ENCODE measurements around the gene FAM32A.

DNA sequence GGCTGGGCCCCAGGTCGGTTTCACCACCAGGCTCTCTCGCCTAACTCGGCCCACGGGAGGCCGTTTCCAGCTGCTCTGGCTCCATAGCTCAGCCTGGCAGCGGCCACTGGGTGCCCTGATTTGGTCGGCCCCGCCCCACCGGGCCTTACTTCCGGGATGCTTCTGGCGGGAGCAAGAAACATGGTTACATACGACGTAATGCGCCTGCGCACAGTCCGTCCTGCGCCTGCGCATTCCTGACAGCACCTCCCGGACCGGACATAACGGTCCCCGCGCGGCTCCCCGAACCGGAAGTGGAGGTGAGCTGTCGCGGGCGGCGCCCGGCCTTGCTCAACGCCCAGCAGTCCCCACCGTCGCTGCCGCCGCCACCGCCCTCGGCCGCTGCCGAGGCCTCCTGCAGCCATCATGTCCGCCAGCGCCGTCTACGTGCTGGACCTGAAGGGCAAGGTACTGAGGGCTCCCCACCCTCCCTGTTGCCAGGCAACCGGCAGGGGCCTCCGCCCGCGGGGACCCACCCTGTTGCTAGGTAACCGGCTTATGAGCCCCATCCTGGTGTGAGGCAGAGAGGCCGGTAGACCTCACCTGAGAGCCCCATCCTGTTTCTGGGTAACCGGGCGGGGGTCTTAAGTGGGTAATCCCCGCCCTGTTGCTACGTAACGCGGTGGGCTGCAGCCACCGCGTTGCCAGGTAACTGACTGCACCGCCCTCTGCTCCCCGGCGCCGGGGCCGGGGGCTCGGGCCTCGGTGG is 12.6 kb downstream of the FAM32A start, which contains the start of gene AP1M1:
- peak in 1 of 2 experiments; percentile 55; a peak in 1 of 3 replicates for TF ChIP-seq POLR2A (IDR thresholded peaks at IDR 0.05; ENCODE audit: control extremely low read depth in 1 of 2, low read depth in 2 of 2, low read length in 2 of 2)
- no peak; the same call in 1 of the 2 replicates for TF ChIP-seq CREB1 (IDR thresholded peaks at IDR 0.05)
- TF ChIP-seq, protein P1, sequence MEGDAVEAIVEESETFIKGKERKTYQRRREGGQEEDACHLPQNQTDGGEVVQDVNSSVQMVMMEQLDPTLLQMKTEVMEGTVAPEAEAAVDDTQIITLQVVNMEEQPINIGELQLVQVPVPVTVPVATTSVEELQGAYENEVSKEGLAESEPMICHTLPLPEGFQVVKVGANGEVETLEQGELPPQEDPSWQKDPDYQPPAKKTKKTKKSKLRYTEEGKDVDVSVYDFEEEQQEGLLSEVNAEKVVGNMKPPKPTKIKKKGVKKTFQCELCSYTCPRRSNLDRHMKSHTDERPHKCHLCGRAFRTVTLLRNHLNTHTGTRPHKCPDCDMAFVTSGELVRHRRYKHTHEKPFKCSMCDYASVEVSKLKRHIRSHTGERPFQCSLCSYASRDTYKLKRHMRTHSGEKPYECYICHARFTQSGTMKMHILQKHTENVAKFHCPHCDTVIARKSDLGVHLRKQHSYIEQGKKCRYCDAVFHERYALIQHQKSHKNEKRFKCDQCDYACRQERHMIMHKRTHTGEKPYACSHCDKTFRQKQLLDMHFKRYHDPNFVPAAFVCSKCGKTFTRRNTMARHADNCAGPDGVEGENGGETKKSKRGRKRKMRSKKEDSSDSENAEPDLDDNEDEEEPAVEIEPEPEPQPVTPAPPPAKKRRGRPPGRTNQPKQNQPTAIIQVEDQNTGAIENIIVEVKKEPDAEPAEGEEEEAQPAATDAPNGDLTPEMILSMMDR (IDR thresholded peaks at IDR 0.05; ENCODE audit: control extremely low read depth in 1 of 3, insufficient read depth in 1 of 3, low read depth in 1 of 3, low read length in 3 of 3): no peak
- no peak for TF ChIP-seq EP300 (IDR thresholded peaks at IDR 0.05; ENCODE audit: borderline replicate concordance in 1 of 2, low read depth in 2 of 2, low read length in 2 of 2)
- TF ChIP-seq SP1 (IDR thresholded peaks at IDR 0.05; ENCODE audit: low read depth, low read length): peak; percentile 16; the same call in 1 of the 2 replicates
- TF ChIP-seq TEAD4 (IDR thresholded peaks at IDR 0.05; ENCODE audit: low read depth, low read length): no peak
- no peak for TF ChIP-seq SP2 (IDR thresholded peaks at IDR 0.05; ENCODE audit: low read length)

Measured in H1 (cell line).